Activated CD4-positive, alpha-beta memory T cell treated with anti-CD3 and anti-CD28 coated beads, Interleukin-2, amount 10 ng/mL, durations not matched to agents 7 days and 5 days (primary cell): ENCODE measurements around the gene ARHGAP26. TPM values are rescaled to one million over a fixed set of nuclear protein-coding genes. Genes with fewer than 3 reads are reported as not detected.

Experiments
- CTCF ChIA-PET: fragments of 350-600 bp; sonication (Branson Sonifier 250); formaldehyde crosslinking; loops from one replicate; lab custom pipeline; 2021; ENCODE audit warnings: antibody characterized with exemption, inconsistent platforms; lab: Charles Lee
- POLR2A ChIA-PET: fragments of 350-600 bp; sonication (Branson Sonifier 250); formaldehyde crosslinking; loops from one replicate; lab custom pipeline; 2021; ENCODE audit warnings: antibody characterized with exemption; lab: Charles Lee
- DNase-seq: peaks from one replicate; pipeline ENCODE4 v3.0.0-alpha.2; 2020
- H3K27ac Mint-ChIP-seq: one replicate; pipeline ENCODE4 v1.8.0; 2021; ENCODE audit warnings: mild to moderate bottlenecking, mixed read lengths
- H3K27me3 Mint-ChIP-seq: one replicate; pipeline ENCODE4 v1.8.0; 2021; ENCODE audit warnings: mixed read lengths
- H3K36me3 Mint-ChIP-seq: one replicate; pipeline ENCODE4 v1.8.0; 2021; ENCODE audit warnings: low read depth, mixed read lengths
- H3K4me1 Mint-ChIP-seq: one replicate; pipeline ENCODE4 v1.8.0; 2021; ENCODE audit warnings: mixed read lengths
- H3K4me3 Mint-ChIP-seq: one replicate; pipeline ENCODE4 v1.8.0; 2021; ENCODE audit warnings: mild to moderate bottlenecking, mixed read lengths
- H3K9me3 Mint-ChIP-seq: one replicate; pipeline ENCODE4 v1.8.0; 2021; ENCODE audit warnings: mixed read lengths
- total RNA-seq, 2 experiments: library from RNA; stranded (reverse); gene quantifications; one replicate each; pipeline ENCODE4 v1.2.3, GENCODE V29; 2021

Gene ARHGAP26
- total RNA-seq, 2 experiments from 2014 or later: 14.8 to 17.1 TPM

DNA sequence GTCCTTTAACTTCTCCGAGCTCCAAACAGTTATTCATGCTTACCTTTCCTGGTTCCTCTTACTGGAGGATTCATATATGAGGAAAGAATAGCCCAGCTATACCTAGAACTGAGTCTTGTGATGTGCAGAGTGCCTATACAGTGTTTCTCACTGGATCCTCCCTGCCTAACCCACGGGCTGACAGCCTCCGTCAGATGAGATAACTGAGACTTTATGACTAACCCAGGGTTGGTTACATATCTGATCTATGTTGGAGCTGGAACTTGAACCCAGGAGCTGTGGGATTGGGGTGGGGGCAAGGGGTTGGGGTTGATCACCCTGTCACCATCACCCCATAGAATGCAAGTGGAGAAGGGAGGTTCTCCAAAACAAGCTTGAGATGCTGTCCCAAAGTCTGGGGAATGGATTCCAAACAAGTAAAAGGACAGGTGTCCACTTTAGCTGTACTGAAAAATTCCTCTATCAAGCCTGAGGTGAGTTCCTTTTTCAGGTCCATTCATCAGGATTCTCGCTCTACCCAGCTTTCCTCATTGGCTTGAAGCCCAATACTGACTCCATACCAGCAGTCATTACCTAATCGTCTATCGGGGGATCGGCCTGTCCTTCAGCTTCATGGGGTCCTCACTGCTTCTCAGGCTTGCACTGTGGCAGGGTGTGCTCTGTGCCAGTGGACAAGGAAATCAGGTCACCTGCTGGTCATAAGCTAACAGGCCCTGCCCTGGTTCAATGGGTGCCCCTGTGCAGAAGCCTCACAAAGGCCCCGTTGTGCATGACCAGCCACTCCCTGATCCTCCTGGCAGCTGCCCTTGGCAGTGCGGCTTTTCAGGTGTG, 100.6 kb downstream of the ARHGAP26 start:
- no peaks in the 10 kb centered on the region for H3K36me3 Mint-ChIP-seq
- no peaks in the 10 kb centered on the region for H3K9me3 Mint-ChIP-seq
- no peak for DNase-seq
- H3K27ac Mint-ChIP-seq: no peak overlapping the region
- H3K4me1 Mint-ChIP-seq: peaks cover 10% of the 10 kb centered on the region
- ChIA-PET CTCF (interaction anchor here (0.9 to 5.8 kb wide), 10 partner anchors 10 to 172 kb away, joined by 3 to 32 read pairs (median 4); partner anchors contain the start of gene ARHGAP26), POLR2A (interaction anchor here (1.3 kb wide), 1 partner anchor 18 kb away, joined by 3 read pairs; no protein-coding TSS in a partner anchor)
- no peaks in the 10 kb centered on the region for H3K27me3 Mint-ChIP-seq
- no peak overlapping the region for H3K4me3 Mint-ChIP-seq

DNA sequence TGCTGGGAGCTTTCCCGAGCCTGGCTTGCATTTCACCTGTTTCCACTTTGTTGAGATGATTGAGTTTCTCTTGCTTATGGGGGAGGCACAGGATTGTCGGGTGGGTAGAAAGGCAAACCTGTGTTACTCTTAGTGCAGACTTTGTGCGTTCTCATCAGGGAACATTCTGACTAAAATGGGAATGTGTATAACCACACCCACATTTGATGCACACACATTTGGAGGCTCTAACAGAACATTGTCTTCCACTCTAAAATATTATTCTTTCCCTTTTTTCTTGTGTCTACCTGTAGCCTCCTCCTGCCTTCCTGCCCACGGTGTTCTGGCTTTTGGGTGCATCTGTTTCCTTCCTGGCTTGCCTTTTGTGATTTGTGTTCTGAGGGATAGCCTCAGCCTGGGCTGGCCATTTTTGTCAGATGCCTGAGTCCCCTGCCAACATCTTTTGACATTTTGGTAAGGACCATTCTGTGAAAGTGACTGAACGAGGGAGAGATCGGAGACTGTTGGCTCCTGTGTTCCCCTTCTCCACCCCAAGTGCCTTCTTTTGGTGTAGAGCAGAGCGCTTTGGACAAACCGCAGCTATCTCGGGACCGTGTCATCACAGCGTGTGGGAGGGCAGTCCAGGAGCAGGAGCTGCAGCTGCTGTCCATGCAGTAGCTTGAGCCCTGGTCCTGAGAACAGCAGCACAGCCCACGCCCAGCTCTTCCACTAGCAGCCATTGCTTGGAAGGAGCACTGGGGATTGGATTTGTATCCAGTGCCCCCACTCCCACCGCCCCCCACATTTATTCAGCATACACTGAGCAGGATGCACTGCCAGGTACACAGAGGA, 101.4 kb downstream of the ARHGAP26 start:
- no peaks in the 10 kb centered on the region for H3K9me3 Mint-ChIP-seq
- no peaks in the 10 kb centered on the region for H3K36me3 Mint-ChIP-seq
- no peak overlapping the region for H3K27ac Mint-ChIP-seq
- peaks cover 10% of the 10 kb centered on the region for H3K4me1 Mint-ChIP-seq
- ChIA-PET CTCF (interaction anchor here (0.7 to 5.8 kb wide), 11 partner anchors 9 to 639 kb away, joined by 3 to 32 read pairs (median 6); partner anchors contain the start of gene ARHGAP26), POLR2A (no interaction called here)
- DNase-seq: no peak
- H3K4me3 Mint-ChIP-seq: no peak overlapping the region
- no peaks in the 10 kb centered on the region for H3K27me3 Mint-ChIP-seq

DNA sequence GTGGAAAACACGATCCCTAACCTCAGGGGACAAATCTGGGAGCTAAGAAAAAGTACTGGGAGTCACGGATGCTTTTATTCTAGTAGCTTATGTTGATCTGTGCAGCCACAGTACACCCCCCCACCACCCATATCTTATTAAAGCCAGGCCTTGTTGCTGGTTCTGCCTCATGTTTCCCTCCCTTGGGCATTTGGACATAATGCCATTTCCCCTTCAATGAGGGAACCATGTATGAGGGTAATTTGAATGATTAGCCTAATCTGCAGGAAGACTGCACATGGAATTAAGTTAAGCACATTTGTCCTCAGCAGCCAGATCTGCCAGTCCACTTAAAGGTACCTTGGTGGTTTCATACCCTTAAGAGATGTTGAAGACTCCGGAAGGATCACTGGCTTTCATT, 102.0 kb downstream of the ARHGAP26 start:
- ChIA-PET POLR2A (no interaction called here), CTCF (interaction anchor here (0.7 to 5.8 kb wide), 5 partner anchors 8 to 638 kb away, joined by 3 to 32 read pairs (median 6); partner anchors contain the start of gene ARHGAP26)
- H3K4me1 Mint-ChIP-seq: peaks cover 4% of the 10 kb centered on the region
- H3K36me3 Mint-ChIP-seq: no peaks in the 10 kb centered on the region
- no peak overlapping the region for H3K4me3 Mint-ChIP-seq
- no peak for DNase-seq
- H3K9me3 Mint-ChIP-seq: no peaks in the 10 kb centered on the region
- no peaks in the 10 kb centered on the region for H3K27me3 Mint-ChIP-seq
- no peak overlapping the region for H3K27ac Mint-ChIP-seq

DNA sequence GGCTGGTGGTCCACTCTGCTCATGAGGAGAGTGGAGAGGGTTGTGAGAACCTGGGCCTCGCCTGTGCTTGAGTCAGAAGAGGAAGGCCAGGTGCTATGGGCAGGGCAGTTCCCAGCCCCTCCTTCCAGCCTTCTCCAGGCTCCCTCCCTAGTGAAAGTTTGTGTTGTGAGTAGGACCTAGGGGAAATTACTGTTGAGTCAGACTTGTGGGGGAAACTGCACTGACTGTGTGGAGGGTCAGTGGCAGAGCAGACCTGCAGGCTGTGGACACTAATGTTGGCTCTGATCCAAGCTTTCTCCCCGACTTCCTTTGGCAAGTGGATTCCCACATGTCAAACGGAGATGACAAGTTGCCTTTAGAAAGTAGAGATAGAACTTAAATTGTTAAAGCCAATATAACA, 102.6 kb downstream of the ARHGAP26 start:
- H3K4me1 Mint-ChIP-seq: peaks cover 4% of the 10 kb centered on the region
- ChIA-PET POLR2A (no interaction called here), CTCF (interaction anchor here (0.8 to 4.9 kb wide), 5 partner anchors 8 to 160 kb away, joined by 3 to 29 read pairs (median 6); no protein-coding TSS in a partner anchor)
- H3K4me3 Mint-ChIP-seq: no peak overlapping the region
- H3K36me3 Mint-ChIP-seq: no peaks in the 10 kb centered on the region
- no peaks in the 10 kb centered on the region for H3K27me3 Mint-ChIP-seq
- DNase-seq: no peak
- H3K27ac Mint-ChIP-seq: no peak overlapping the region
- no peaks in the 10 kb centered on the region for H3K9me3 Mint-ChIP-seq

DNA sequence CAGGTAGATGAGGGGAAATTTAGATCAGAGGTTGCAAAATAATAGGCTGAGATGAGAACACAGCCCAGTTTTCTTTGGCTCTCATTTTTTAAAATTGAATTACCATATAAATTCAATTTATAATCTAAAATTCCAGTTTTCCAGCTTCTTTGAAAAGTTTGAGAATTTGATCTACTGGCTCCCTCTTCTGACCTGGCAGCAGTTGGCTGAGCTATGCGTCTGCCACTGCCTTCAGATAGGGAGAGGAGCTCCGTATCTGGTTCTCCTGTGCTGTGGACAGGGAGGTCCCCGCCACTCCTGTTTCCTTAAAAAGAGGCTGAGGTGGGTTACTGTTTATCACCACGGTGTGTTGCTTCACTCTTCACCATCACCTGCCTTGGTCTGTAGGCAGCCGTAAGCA, 103.7 kb downstream of the ARHGAP26 start:
- H3K4me3 Mint-ChIP-seq: no peak overlapping the region
- ChIA-PET CTCF (interaction anchor here (1.1 to 4.9 kb wide), 5 partner anchors 14 to 161 kb away, joined by 3 to 29 read pairs (median 8); no protein-coding TSS in a partner anchor), POLR2A (no interaction called here)
- no peaks in the 10 kb centered on the region for H3K27me3 Mint-ChIP-seq
- no peak for DNase-seq
- H3K27ac Mint-ChIP-seq: no peak overlapping the region
- no peaks in the 10 kb centered on the region for H3K9me3 Mint-ChIP-seq
- no peaks in the 10 kb centered on the region for H3K36me3 Mint-ChIP-seq
- H3K4me1 Mint-ChIP-seq: no peaks in the 10 kb centered on the region

DNA sequence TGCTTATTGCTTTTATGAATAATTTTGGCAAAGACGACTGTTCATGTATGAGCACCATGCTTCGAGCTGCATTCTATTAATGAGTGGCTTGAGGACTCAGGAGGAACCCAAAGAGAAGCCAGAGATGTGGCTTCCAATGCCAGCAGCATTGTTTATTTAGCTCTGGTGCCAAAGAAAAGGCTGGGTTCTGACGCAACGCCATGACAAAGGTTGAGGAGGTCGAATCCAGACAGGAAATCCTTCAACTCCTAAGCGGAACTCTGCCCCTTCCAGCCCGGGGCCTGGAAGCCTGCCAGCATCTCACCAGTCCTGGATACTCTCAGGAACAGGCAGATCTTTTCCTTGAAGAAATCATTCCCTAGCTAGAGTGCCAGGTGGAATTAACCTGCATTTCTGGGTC, 104.4 kb downstream of the ARHGAP26 start:
- CTCF ChIA-PET: interaction anchor here (1.1 to 4.9 kb wide), 4 partner anchors 14 to 161 kb away, joined by 3 to 29 read pairs (median 12); no protein-coding TSS in a partner anchor
- DNase-seq: no peak
- no peak overlapping the region for H3K4me3 Mint-ChIP-seq
- no peaks in the 10 kb centered on the region for H3K4me1 Mint-ChIP-seq
- H3K36me3 Mint-ChIP-seq: no peaks in the 10 kb centered on the region
- no peaks in the 10 kb centered on the region for H3K27me3 Mint-ChIP-seq
- H3K27ac Mint-ChIP-seq: no peak overlapping the region
- POLR2A ChIA-PET: interaction anchor here (0.6 kb wide), 1 partner anchor 9 kb away, joined by 3 read pairs; no protein-coding TSS in a partner anchor
- H3K9me3 Mint-ChIP-seq: no peaks in the 10 kb centered on the region

DNA sequence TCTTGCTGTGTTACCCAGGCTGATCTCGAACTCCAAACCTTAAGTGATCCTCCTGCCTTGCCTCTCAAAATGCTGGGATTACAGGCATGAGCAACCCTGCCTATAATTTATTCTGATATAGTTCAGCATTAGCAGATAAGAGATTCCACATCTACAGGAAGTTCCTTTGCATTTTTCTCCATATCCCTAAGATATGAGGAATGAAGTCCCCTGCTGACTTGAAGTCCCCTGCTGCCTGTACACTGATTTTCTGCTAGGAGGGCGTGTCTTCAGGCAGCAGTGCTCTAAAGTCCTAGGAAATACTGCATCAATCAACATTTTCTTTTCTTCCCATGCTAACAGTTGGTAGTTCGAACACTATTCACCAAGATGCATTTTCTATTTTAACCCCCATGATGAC, 105.8 kb downstream of the ARHGAP26 start:
- Mint-ChIP-seq H3K27ac (no peak overlapping the region), H3K9me3 (no peaks in the 10 kb centered on the region), H3K36me3 (no peaks in the 10 kb centered on the region), H3K4me1 (peaks cover 6% of the 10 kb centered on the region), H3K4me3 (no peak overlapping the region), H3K27me3 (no peaks in the 10 kb centered on the region)
- ChIA-PET POLR2A (no interaction called here), CTCF (interaction anchor here (0.7 to 4.9 kb wide), 6 partner anchors 9 to 163 kb away, joined by 3 to 29 read pairs (median 6); no protein-coding TSS in a partner anchor)
- DNase-seq: no peak

DNA sequence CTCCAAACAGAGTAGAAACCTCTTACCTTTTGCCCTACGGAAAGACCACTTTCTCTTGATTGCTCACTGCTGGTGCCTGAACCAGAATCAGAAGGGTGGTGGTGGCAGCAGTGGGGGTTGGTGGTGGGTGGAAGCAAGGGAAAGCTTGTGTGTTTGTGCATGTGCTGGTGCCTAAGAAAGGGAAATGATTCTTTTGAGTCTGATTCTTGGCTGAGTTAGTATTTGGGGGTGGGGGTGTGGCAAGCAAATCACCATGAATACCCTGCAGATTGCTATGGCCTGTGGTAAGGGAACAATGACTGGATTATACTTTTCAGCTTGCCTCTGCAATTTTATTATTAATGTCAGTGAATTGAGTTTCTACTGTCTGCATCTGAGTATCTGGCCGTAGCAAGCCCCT, 106.6 kb downstream of the ARHGAP26 start:
- Mint-ChIP-seq H3K9me3 (no peaks in the 10 kb centered on the region), H3K27ac (no peak overlapping the region), H3K4me3 (no peak overlapping the region), H3K36me3 (no peaks in the 10 kb centered on the region), H3K27me3 (no peaks in the 10 kb centered on the region), H3K4me1 (peaks cover 6% of the 10 kb centered on the region)
- ChIA-PET CTCF (interaction anchor here (0.7 to 5.5 kb wide), 6 partner anchors 10 to 159 kb away, joined by 3 to 44 read pairs (median 5); no protein-coding TSS in a partner anchor), POLR2A (no interaction called here)
- DNase-seq: no peak

DNA sequence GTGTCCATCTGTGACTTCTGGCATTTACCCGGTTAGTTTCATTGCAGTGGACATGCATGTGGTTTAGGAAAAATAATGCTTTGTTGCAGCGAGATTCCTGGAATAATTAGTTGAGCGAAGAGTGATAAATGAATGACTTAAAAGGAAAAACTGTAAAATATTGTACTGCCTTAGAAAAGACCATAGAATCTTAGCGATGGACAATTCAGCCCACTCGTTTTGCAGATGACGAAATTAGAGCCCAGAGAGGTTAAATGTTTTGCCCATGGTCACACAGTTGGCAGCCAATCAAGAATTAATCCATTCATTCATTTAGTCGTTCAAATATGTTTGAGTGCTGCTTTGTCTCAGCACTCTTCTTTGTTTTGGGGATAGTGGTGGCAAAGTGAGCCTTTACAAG, 107.9 kb downstream of the ARHGAP26 start:
- POLR2A ChIA-PET: no interaction called here
- Mint-ChIP-seq H3K36me3 (no peaks in the 10 kb centered on the region), H3K27ac (no peak overlapping the region), H3K4me3 (no peak overlapping the region), H3K27me3 (no peaks in the 10 kb centered on the region), H3K9me3 (no peaks in the 10 kb centered on the region), H3K4me1 (peaks cover 9% of the 10 kb centered on the region)
- no peak for DNase-seq
- CTCF ChIA-PET: interaction anchor here (3.5 to 6.3 kb wide), 3 partner anchors 108 to 161 kb away, joined by 23 to 96 read pairs (median 44); partner anchors contain the start of gene ARHGAP26

DNA sequence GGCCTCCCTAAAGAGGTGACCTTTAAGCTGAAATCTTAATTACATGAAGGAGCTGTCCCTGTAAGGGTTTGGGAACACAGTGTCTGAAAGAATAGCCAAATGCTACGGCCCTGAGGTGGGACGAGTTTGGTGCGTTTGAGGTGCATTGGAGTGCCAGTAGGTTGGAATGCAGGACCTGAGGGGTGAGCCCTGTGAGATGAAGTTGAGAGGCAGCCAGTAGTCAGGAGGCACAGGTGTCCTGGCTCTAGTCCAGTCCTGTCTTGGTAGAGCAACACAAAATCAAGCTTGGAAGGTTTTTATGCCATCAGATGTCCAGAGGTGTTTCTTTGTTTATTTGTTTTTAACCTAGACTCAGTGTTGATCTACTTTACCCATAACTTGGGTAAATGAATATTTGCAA, 108.5 kb downstream of the ARHGAP26 start:
- peaks cover 14% of the 10 kb centered on the region for H3K4me1 Mint-ChIP-seq
- H3K36me3 Mint-ChIP-seq: no peaks in the 10 kb centered on the region
- H3K9me3 Mint-ChIP-seq: no peaks in the 10 kb centered on the region
- H3K27ac Mint-ChIP-seq: no peak overlapping the region
- POLR2A ChIA-PET: interaction anchor here (1.4 kb wide), 1 partner anchor 165 kb away, joined by 5 read pairs; no protein-coding TSS in a partner anchor
- no peak for DNase-seq
- H3K4me3 Mint-ChIP-seq: no peak overlapping the region
- CTCF ChIA-PET: interaction anchor here (0.5 to 6.3 kb wide), 9 partner anchors 10 to 179 kb away, joined by 3 to 96 read pairs (median 22); partner anchors contain the start of gene ARHGAP26
- H3K27me3 Mint-ChIP-seq: no peaks in the 10 kb centered on the region

DNA sequence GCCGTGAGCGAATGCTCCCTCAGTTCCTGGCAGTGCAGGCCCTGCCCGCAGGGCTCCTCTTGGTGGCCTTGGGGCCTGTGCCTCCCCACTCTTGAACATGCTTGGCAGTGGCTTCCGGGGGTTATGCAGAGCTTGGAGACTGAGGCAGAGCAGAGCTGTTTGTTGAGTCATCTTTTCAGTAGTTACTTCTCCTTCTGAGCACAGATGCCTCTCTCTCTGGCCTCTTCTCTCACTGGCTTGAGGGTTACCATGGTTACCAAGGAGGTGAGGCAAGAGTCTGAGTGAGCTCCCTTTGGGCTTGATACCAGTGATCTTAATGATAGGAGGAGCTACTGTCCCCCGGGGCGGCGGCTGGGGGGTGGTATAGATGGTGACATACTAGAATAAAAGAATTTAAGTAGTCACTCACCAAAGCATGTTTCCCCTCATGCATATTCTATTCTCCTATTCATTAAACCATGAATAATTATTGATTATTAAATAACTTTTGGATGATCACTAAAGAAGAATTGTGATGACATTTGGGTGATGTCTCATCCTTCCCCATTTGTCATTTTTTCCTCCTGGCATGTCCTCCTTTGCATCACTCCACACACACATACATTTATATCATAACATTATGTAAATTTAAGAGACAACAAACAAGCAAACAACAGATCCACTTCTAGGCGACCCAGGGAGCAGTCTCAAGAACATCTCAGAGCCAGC, 111.1 kb downstream of the ARHGAP26 start:
- Mint-ChIP-seq H3K27me3 (no peaks in the 10 kb centered on the region), H3K9me3 (no peaks in the 10 kb centered on the region), H3K27ac (no peak overlapping the region), H3K4me1 (peaks cover 23% of the 10 kb centered on the region), H3K36me3 (no peaks in the 10 kb centered on the region), H3K4me3 (no peak overlapping the region)
- CTCF ChIA-PET: interaction anchor here (0.6 to 6.3 kb wide), 19 partner anchors 8 to 586 kb away, joined by 3 to 96 read pairs (median 11); partner anchors contain the start of gene ARHGAP26
- no peak for DNase-seq
- POLR2A ChIA-PET: no interaction called here

DNA sequence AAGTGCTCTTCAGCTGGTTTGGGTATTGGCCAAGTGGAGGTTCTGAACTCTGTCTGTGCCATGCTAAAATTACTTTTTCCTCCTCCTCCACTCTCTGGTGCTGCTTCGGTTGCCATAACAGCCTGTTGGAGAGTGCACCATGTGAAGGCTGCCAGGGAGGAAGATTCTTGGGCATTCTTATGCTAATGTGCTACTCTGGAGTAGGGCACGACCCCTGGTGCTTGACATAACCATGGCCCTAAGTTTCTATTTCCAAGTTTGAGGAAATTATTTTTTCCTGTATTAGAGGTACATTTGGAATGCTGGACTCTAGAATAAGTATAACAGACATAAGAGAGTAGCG, 111.6 kb downstream of the ARHGAP26 start:
- Mint-ChIP-seq H3K27me3 (no peaks in the 10 kb centered on the region), H3K9me3 (no peaks in the 10 kb centered on the region), H3K36me3 (no peaks in the 10 kb centered on the region), H3K4me1 (peaks cover 23% of the 10 kb centered on the region), H3K27ac (no peak overlapping the region), H3K4me3 (no peak overlapping the region)
- no peak for DNase-seq
- ChIA-PET CTCF (interaction anchor here (0.6 to 6.3 kb wide), 12 partner anchors 10 to 587 kb away, joined by 3 to 96 read pairs (median 12); partner anchors contain the start of gene ARHGAP26), POLR2A (no interaction called here)
